ENCODE data around the gene ATP2A2.

The ATP2A2 gene

GRCh38 chr12:110371408-110372055, 90.5 kb downstream of the ATP2A2 start:
- TF ChIP-seq GATA2 (IDR thresholded peaks at IDR 0.05; ENCODE audit: low read depth, low read length) (no peak), GATA3 (IDR thresholded peaks at IDR 0.05; ENCODE audit: low read depth, low read length) (no peak)

- TF ChIP-seq GATA3 (IDR thresholded peaks at IDR 0.05; ENCODE audit: low read depth, low read length), result no peak
- TF ChIP-seq GATA2 (IDR thresholded peaks at IDR 0.05; ENCODE audit: low read depth, low read length), result no peak
Observed at GRCh38 chr12:110372056-110372425, 91.0 kb downstream of the ATP2A2 start.

GRCh38 chr12:110373025-110373424, 92.0 kb downstream of the ATP2A2 start:
- TF ChIP-seq GATA3 (IDR thresholded peaks at IDR 0.05; ENCODE audit: low read depth, low read length), result no peak
- no peak for TF ChIP-seq GATA2 (IDR thresholded peaks at IDR 0.05; ENCODE audit: low read depth, low read length)

GRCh38 chr12:110373425-110373824, 92.4 kb downstream of the ATP2A2 start:
- TF ChIP-seq GATA2 (IDR thresholded peaks at IDR 0.05; ENCODE audit: low read depth, low read length) (no peak), GATA3 (IDR thresholded peaks at IDR 0.05; ENCODE audit: low read depth, low read length) (no peak)

- TF ChIP-seq GATA3 (IDR thresholded peaks at IDR 0.05; ENCODE audit: low read depth, low read length) (no peak), GATA2 (IDR thresholded peaks at IDR 0.05; ENCODE audit: low read depth, low read length) (no peak)
Observed at GRCh38 chr12:110373962-110374611, 93.0 kb downstream of the ATP2A2 start.

GRCh38 chr12:110379197-110379596, 98.2 kb downstream of the ATP2A2 start:
- no peak for TF ChIP-seq GATA2 (IDR thresholded peaks at IDR 0.05; ENCODE audit: low read depth, low read length)
- TF ChIP-seq GATA3 (IDR thresholded peaks at IDR 0.05; ENCODE audit: low read depth, low read length), result no peak

- TF ChIP-seq GATA2 (IDR thresholded peaks at IDR 0.05; ENCODE audit: low read depth, low read length) (no peak), GATA3 (IDR thresholded peaks at IDR 0.05; ENCODE audit: low read depth, low read length) (no peak)
Observed at GRCh38 chr12:110379631-110380030, 98.6 kb downstream of the ATP2A2 start.

- TF ChIP-seq GATA2 (IDR thresholded peaks at IDR 0.05; ENCODE audit: low read depth, low read length) (no peak), GATA3 (IDR thresholded peaks at IDR 0.05; ENCODE audit: low read depth, low read length) (no peak)
Observed at GRCh38 chr12:110382683-110383082, 101.6 kb downstream of the ATP2A2 start.

All from SH-SY5Y (cell line).